ENCODE measurements around the gene SMTN.

DNA sequence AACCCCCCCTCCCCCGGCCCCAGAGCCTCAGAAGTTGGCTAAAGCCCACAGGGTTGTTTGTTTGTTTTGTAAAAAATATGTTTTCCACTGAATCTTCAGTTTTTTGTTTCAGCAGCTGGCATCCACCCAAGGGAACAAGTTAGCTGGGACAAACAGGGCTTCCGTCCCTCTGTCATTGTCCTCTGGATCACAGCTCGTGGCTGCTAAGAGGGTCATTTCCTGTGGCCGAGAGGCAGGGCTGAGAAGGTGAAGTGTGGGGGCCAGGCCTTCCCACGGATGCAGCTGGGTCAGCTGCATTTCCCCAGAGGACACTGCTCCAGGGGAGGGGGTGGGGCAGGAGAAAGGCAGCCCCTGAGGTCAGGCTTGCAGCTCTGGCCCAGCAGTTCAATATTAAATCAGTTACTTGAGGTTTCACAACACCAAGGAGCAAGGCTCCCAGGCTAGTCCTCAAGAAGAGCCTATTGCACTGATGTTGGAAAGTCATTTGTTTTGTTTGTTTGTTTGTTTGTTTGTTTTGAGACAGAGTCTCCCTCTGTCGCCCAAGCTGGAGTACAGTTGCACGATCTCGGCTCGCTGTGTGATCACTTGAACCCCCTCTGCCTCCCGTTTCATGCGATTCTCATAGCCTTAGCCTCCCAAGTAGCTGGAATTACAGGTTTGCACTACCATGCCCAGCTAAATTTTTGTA, 34.4 kb upstream of the SMTN start:
- TF ChIP-seq, protein P1, sequence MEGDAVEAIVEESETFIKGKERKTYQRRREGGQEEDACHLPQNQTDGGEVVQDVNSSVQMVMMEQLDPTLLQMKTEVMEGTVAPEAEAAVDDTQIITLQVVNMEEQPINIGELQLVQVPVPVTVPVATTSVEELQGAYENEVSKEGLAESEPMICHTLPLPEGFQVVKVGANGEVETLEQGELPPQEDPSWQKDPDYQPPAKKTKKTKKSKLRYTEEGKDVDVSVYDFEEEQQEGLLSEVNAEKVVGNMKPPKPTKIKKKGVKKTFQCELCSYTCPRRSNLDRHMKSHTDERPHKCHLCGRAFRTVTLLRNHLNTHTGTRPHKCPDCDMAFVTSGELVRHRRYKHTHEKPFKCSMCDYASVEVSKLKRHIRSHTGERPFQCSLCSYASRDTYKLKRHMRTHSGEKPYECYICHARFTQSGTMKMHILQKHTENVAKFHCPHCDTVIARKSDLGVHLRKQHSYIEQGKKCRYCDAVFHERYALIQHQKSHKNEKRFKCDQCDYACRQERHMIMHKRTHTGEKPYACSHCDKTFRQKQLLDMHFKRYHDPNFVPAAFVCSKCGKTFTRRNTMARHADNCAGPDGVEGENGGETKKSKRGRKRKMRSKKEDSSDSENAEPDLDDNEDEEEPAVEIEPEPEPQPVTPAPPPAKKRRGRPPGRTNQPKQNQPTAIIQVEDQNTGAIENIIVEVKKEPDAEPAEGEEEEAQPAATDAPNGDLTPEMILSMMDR (IDR thresholded peaks at IDR 0.05; ENCODE audit: insufficient read depth, low read length) = no peak
- no peak for TF ChIP-seq POLR2AphosphoS5 (IDR thresholded peaks at IDR 0.05; ENCODE audit: low read depth)
- TF ChIP-seq, protein P2, sequence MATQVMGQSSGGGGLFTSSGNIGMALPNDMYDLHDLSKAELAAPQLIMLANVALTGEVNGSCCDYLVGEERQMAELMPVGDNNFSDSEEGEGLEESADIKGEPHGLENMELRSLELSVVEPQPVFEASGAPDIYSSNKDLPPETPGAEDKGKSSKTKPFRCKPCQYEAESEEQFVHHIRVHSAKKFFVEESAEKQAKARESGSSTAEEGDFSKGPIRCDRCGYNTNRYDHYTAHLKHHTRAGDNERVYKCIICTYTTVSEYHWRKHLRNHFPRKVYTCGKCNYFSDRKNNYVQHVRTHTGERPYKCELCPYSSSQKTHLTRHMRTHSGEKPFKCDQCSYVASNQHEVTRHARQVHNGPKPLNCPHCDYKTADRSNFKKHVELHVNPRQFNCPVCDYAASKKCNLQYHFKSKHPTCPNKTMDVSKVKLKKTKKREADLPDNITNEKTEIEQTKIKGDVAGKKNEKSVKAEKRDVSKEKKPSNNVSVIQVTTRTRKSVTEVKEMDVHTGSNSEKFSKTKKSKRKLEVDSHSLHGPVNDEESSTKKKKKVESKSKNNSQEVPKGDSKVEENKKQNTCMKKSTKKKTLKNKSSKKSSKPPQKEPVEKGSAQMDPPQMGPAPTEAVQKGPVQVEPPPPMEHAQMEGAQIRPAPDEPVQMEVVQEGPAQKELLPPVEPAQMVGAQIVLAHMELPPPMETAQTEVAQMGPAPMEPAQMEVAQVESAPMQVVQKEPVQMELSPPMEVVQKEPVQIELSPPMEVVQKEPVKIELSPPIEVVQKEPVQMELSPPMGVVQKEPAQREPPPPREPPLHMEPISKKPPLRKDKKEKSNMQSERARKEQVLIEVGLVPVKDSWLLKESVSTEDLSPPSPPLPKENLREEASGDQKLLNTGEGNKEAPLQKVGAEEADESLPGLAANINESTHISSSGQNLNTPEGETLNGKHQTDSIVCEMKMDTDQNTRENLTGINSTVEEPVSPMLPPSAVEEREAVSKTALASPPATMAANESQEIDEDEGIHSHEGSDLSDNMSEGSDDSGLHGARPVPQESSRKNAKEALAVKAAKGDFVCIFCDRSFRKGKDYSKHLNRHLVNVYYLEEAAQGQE (IDR thresholded peaks at IDR 0.05; ENCODE audit: insufficient replicate concordance, low read depth) = no peak
- no peak for TF ChIP-seq GABPA (IDR thresholded peaks at IDR 0.05; ENCODE audit: low read depth)

All from HL-60 (cell line).